Measurements from ENCODE around the gene TSPAN31.

DNA sequence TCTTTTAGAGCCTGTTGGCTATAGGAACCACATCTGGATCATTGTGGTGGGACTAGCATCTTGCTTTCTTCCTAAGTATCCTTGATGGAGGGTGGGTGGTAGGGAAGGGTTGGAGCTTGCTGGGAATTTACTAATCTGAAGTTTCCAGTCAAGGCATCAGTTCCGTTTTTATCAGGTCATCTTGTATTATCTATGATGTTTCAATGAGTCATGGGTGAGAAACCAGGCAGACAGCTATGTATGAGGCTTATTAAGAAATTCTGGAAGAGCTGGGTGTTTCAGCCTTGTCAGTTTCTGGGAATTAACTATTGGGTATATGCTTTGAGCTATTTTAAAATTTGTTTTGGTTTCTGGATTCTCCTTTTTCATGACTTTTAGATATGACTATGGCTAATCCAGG is 49.1 kb downstream of the TSPAN31 start:
- TF ChIP-seq, protein P1, sequence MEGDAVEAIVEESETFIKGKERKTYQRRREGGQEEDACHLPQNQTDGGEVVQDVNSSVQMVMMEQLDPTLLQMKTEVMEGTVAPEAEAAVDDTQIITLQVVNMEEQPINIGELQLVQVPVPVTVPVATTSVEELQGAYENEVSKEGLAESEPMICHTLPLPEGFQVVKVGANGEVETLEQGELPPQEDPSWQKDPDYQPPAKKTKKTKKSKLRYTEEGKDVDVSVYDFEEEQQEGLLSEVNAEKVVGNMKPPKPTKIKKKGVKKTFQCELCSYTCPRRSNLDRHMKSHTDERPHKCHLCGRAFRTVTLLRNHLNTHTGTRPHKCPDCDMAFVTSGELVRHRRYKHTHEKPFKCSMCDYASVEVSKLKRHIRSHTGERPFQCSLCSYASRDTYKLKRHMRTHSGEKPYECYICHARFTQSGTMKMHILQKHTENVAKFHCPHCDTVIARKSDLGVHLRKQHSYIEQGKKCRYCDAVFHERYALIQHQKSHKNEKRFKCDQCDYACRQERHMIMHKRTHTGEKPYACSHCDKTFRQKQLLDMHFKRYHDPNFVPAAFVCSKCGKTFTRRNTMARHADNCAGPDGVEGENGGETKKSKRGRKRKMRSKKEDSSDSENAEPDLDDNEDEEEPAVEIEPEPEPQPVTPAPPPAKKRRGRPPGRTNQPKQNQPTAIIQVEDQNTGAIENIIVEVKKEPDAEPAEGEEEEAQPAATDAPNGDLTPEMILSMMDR (IDR thresholded peaks at IDR 0.05), result no peak
- TF ChIP-seq POLR2AphosphoS5 (IDR thresholded peaks at IDR 0.05; ENCODE audit: insufficient read depth in 1 of 2, low read depth in 1 of 2), result peak in 1 of 2 donors; percentile 69
